MM.1S (cell line): ENCODE measurements around the gene GPC3.

Source experiments
- EZH2 ChIP-seq: fragments of 300-600 bp; sonication (generic); optimal IDR thresholded peaks from 2 replicates; pipeline ENCODE3; 2017; ENCODE audit warnings: low read depth, mild to moderate bottlenecking, antibody characterized with exemption, low read length, mixed read lengths
- EZH2phosphoT487 ChIP-seq: fragments of 300-600 bp; sonication (generic); IDR thresholded peaks from 2 replicates; pipeline ENCODE4 v1.6.1; 2018; ENCODE audit warnings: antibody characterized with exemption, low read length
- TF ChIP-seq, protein P1 (sequence below): fragments of 300-600 bp; sonication (generic); IDR thresholded peaks from 2 replicates; pipeline ENCODE4 v1.5.1; 2016; ENCODE audit warnings: antibody characterized with exemption, low read length, mixed read lengths

GRCh38 chrX:133669214-133669613, 316.2 kb downstream of the GPC3 start:
- no peak for TF ChIP-seq EZH2
- no peak for TF ChIP-seq EZH2phosphoT487
- TF ChIP-seq, protein P1, sequence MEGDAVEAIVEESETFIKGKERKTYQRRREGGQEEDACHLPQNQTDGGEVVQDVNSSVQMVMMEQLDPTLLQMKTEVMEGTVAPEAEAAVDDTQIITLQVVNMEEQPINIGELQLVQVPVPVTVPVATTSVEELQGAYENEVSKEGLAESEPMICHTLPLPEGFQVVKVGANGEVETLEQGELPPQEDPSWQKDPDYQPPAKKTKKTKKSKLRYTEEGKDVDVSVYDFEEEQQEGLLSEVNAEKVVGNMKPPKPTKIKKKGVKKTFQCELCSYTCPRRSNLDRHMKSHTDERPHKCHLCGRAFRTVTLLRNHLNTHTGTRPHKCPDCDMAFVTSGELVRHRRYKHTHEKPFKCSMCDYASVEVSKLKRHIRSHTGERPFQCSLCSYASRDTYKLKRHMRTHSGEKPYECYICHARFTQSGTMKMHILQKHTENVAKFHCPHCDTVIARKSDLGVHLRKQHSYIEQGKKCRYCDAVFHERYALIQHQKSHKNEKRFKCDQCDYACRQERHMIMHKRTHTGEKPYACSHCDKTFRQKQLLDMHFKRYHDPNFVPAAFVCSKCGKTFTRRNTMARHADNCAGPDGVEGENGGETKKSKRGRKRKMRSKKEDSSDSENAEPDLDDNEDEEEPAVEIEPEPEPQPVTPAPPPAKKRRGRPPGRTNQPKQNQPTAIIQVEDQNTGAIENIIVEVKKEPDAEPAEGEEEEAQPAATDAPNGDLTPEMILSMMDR = no peak
